Thymus (tissue), 11 donors: ENCODE measurements around the gene PGLYRP1. TPM values are rescaled to one million over a fixed set of nuclear protein-coding genes. Genes with fewer than 3 reads are reported as not detected.

ENCODE experiments used
- DNase-seq, 9 donors: peaks; one replicate each; pipeline ENCODE4 v3.0.0-alpha.2; 2013; ENCODE audit warnings: low spot score in 9 of 9, low read depth in 6 of 9, missing footprints in 1 of 9
- H3K27ac ChIP-seq, 2 donors: one replicate each; pipeline ENCODE4 v1.5.1; 2013; ENCODE audit warnings: control low read depth in 1 of 2, low read depth in 1 of 2, low read length in 1 of 2, mild to moderate bottlenecking in 1 of 2, moderate library complexity in 1 of 2
- H3K27me3 ChIP-seq, 2 donors: one replicate each; pipeline ENCODE4 v1.5.1; 2013; ENCODE audit warnings: low read length in 1 of 2; ENCODE audit not compliant: control insufficient read depth in 2 of 2, insufficient read depth in 1 of 2
- H3K36me3 ChIP-seq, 2 donors: one replicate each; pipeline ENCODE4 v1.5.1; 2013; ENCODE audit warnings: low read length in 1 of 2, mild to moderate bottlenecking in 1 of 2, moderate library complexity in 1 of 2; ENCODE audit not compliant: control insufficient read depth in 2 of 2, insufficient read depth in 2 of 2
- H3K4me1 ChIP-seq, 2 donors: one replicate each; pipeline ENCODE4 v1.5.1; 2013; ENCODE audit warnings: low read length in 2 of 2; ENCODE audit not compliant: control insufficient read depth in 2 of 2, insufficient read depth in 2 of 2
- H3K4me3 ChIP-seq, 2 donors: one replicate each; pipeline ENCODE4 v1.5.1; 2013; ENCODE audit warnings: low read length in 2 of 2, control low read depth in 1 of 2, mild to moderate bottlenecking in 1 of 2
- H3K9me3 ChIP-seq, 2 donors: one replicate each; pipeline ENCODE4 v1.5.1; 2013; ENCODE audit warnings: low read length in 1 of 2, mild to moderate bottlenecking in 1 of 2; ENCODE audit not compliant: control insufficient read depth in 2 of 2, insufficient read depth in 1 of 2
- WGBS: extraction: QIAGEN DNeasy Blood & Tissue Kit; methylation state at CpG from one replicate; pipeline ENCODE4 v1.1.7; 2013; 5-methylcytosine and 5-hydroxymethylcytosine counted together
- polyA plus RNA-seq: library from polyadenylated mRNA; stranded (reverse); fragments of 200-250 nt; gene quantifications from one replicate; pipeline ENCODE4 v1.2.3, GENCODE V29; 2013
- total RNA-seq: library from RNA; stranded (reverse); fragments of 120-200 nt; gene quantifications from one replicate; pipeline ENCODE4 v1.2.4, GENCODE V29; 2013
- donor health status: healthy.

PGLYRP1 gene
- total and polyA plus RNA-seq, 2 donors, result 0.37 to 4.3 TPM

DNA sequence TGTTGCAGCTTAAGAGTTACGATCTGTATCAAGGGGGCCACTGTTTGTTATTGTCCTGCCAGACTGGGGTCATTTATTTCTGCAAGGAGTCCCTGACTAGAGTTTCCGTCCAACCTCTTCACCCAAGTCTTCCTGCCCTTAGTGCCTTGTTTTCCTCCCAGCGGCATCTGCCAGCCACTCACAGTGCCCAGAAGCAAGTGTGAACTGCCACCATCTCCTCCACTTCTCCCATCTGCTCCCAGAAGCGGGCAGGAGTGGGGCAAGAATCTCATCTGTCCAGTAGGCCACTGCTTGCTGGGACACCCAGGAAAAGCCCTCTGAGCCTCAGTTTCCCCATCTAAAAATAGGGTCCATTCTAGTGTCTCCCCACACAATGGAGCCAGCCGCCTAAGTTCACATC is 53.2 kb downstream of the PGLYRP1 start:
- WGBS, result 71% methylated on average over 5 of the region's 5 CpGs
- peaks cover 32 to 57% of the 10 kb centered on the region in 2 donors for H3K27me3 ChIP-seq

More for the DNA sequence above, 53.2 kb downstream of the PGLYRP1 start:
- H3K4me3 ChIP-seq, result no peak overlapping the region
- no peak overlapping the region for H3K27ac ChIP-seq
- H3K36me3 ChIP-seq, result no peaks in the 10 kb centered on the region
- no peak for DNase-seq
- H3K9me3 ChIP-seq, result peaks cover 1 to 4% of the 10 kb centered on the region in 2 donors
- H3K4me1 ChIP-seq, result no peaks in the 10 kb centered on the region

Other genes starting within 250 kb of the PGLYRP1 start
- 3.9 TPM for gene DMPK, start 240.6 kb downstream of the PGLYRP1 start, total RNA-seq
- gene DMPK, start 240.6 kb downstream of the PGLYRP1 start, polyA plus RNA-seq, result 59.4 TPM
- gene DMWD, start 230.2 kb downstream of the PGLYRP1 start, total RNA-seq, result 12.4 TPM
- gene DMWD, start 230.2 kb downstream of the PGLYRP1 start, polyA plus RNA-seq, result 18.1 TPM
- not detected for gene RSPH6A, start 207.7 kb downstream of the PGLYRP1 start, total RNA-seq
- 0.14 TPM for gene RSPH6A, start 207.7 kb downstream of the PGLYRP1 start, polyA plus RNA-seq
- gene SYMPK, start 159.9 kb downstream of the PGLYRP1 start, total RNA-seq, result 24.5 TPM
- gene SYMPK, start 159.9 kb downstream of the PGLYRP1 start, polyA plus RNA-seq, result 151 TPM
- 0.05 TPM for gene FOXA3, start 158.7 kb downstream of the PGLYRP1 start, total RNA-seq
- 0.23 TPM for gene FOXA3, start 158.7 kb downstream of the PGLYRP1 start, polyA plus RNA-seq
- gene IRF2BP1, start 136.9 kb downstream of the PGLYRP1 start, total RNA-seq, result 19.3 TPM
- gene IRF2BP1, start 136.9 kb downstream of the PGLYRP1 start, polyA plus RNA-seq, result 12.3 TPM
- gene MYPOP, start 120.4 kb downstream of the PGLYRP1 start, total RNA-seq, result 1.8 TPM
- gene MYPOP, start 120.4 kb downstream of the PGLYRP1 start, polyA plus RNA-seq, result 9.1 TPM
- gene NANOS2, start 108.3 kb downstream of the PGLYRP1 start, total RNA-seq, result not detected
- gene NANOS2, start 108.3 kb downstream of the PGLYRP1 start, polyA plus RNA-seq, result 0.07 TPM
- gene NOVA2, start 49.2 kb downstream of the PGLYRP1 start, total RNA-seq, result 0.09 TPM
- gene NOVA2, start 49.2 kb downstream of the PGLYRP1 start, polyA plus RNA-seq, result 1.0 TPM
- 11.3 TPM for gene CCDC61, start 27.6 kb downstream of the PGLYRP1 start, total RNA-seq
- 23.0 TPM for gene CCDC61, start 27.6 kb downstream of the PGLYRP1 start, polyA plus RNA-seq
- gene IGFL4, start 17.9 kb upstream of the PGLYRP1 start, total RNA-seq, result 0.14 TPM
- gene IGFL4, start 17.9 kb upstream of the PGLYRP1 start, polyA plus RNA-seq, result 0.16 TPM
- gene IGFL3, start 101.6 kb upstream of the PGLYRP1 start, total RNA-seq, result not detected
- 0.66 TPM for gene IGFL3, start 101.6 kb upstream of the PGLYRP1 start, polyA plus RNA-seq
- 0.61 TPM for gene IGFL2, start 125.2 kb upstream of the PGLYRP1 start, total RNA-seq
- gene IGFL2, start 125.2 kb upstream of the PGLYRP1 start, polyA plus RNA-seq, result 6.9 TPM
- gene IGFL1, start 206.7 kb upstream of the PGLYRP1 start, total RNA-seq, result 0.99 TPM
- gene IGFL1, start 206.7 kb upstream of the PGLYRP1 start, polyA plus RNA-seq, result 26.9 TPM